ENCODE results near the gene SELENOM.

DNA sequence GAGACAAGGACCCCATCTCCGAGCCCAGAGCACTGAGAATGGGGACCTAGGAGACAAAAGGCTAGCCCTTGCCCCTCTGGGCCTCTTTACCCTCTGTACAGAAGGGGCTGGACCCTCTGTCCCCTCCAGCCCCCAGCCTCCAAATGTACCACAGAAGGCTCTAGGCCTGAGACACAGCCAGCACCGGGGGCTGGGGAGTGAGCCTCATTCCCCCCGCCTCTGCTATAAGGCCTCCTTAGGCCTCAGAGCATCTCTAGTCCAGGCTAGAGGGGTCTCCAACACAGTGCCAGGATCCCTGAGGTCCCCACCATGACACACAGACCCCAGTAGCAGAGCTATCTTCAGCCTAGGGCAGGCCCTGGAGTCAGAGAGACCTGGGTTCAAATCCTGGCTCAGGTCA lies 21.4 kb downstream of the SELENOM start:
- no peak for TF ChIP-seq POLR2A (IDR thresholded peaks at IDR 0.05; ENCODE audit: low read length)
- no peak for TF ChIP-seq GATA1 (IDR thresholded peaks at IDR 0.05; ENCODE audit: low read depth, low read length)

All from erythroblast (primary cell).